ENCODE data around the gene UBE2H.

- TF ChIP-seq, protein P1, sequence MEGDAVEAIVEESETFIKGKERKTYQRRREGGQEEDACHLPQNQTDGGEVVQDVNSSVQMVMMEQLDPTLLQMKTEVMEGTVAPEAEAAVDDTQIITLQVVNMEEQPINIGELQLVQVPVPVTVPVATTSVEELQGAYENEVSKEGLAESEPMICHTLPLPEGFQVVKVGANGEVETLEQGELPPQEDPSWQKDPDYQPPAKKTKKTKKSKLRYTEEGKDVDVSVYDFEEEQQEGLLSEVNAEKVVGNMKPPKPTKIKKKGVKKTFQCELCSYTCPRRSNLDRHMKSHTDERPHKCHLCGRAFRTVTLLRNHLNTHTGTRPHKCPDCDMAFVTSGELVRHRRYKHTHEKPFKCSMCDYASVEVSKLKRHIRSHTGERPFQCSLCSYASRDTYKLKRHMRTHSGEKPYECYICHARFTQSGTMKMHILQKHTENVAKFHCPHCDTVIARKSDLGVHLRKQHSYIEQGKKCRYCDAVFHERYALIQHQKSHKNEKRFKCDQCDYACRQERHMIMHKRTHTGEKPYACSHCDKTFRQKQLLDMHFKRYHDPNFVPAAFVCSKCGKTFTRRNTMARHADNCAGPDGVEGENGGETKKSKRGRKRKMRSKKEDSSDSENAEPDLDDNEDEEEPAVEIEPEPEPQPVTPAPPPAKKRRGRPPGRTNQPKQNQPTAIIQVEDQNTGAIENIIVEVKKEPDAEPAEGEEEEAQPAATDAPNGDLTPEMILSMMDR (IDR thresholded peaks at IDR 0.05; ENCODE audit: low read depth, low read length) = no peak
- no peak for TF ChIP-seq POLR2A (IDR thresholded peaks at IDR 0.05; ENCODE audit: extremely low read depth, insufficient read length)
- TF ChIP-seq, protein P2, sequence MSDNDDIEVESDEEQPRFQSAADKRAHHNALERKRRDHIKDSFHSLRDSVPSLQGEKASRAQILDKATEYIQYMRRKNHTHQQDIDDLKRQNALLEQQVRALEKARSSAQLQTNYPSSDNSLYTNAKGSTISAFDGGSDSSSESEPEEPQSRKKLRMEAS (IDR thresholded peaks at IDR 0.05; ENCODE audit: low read depth, low read length) = no peak
Observed at GRCh38 chr7:129789000-129789399, 163.8 kb downstream of the UBE2H start.

Data from NB4 (cell line).